HCT116 (cell line): ENCODE measurements around the gene MUC20. TPM values are rescaled to one million over a fixed set of nuclear protein-coding genes. Genes with fewer than 3 reads are reported as not detected.

Source experiments
- ATAC-seq: fragments of 200-7000 bp; cut with Tn5 transposase; 2 replicates; pipeline ENCODE4 v1.9.1; 2020; ENCODE audit warnings: mild to moderate bottlenecking, moderate library complexity
- BruUV-seq: library from RNA; stranded (reverse); fragments of 400-500 nt; replicated peaks from 2 replicates; lab custom pipeline; 2021; lab: Mats Ljungman, UMichigan
- CTCF ChIA-PET: fragments of 300-600 bp; sonication (Branson Sonifier 250); formaldehyde crosslinking; loops from one replicate; lab custom pipeline; 2021; ENCODE audit warnings: antibody characterized with exemption; lab: Charles Lee
- POLR2A ChIA-PET: fragments of 300-600, 350-600 bp; sonication (Branson Sonifier 250); formaldehyde crosslinking; loops from one replicate; lab custom pipeline; 2021; ENCODE audit warnings: antibody characterized with exemption; lab: Charles Lee
- RAD21 ChIA-PET, 2 experiments: fragments of 300-600 bp; sonication (Branson Sonifier 250); formaldehyde crosslinking; loops; one replicate each; lab custom pipeline; 2023; ENCODE audit warnings: low total read pairs in 2 of 2; ENCODE audit not compliant: uncharacterized antibody in 2 of 2, unreplicated experiment in 2 of 2, low non-redundant PET in 1 of 2; lab: Charles Lee
- DNase-seq: peaks from one replicate; pipeline ENCODE4 v3.0.0-alpha.2; 2010; ENCODE audit warnings: low read depth, low spot score
- H2AFZ ChIP-seq: fragments of 200-600 bp; shearing (Covaris generic), sonication (generic); 2 replicates; pipeline ENCODE4 v1.6.1; 2017; ENCODE audit warnings: low read depth, mixed run types, mixed read lengths, antibody characterized with exemption, low read length; ENCODE audit not compliant: poor library complexity, severe bottlenecking
- H3K27ac ChIP-seq: 2 replicates; pipeline ENCODE4 v1.5.1; 2012; ENCODE audit warnings: low read depth, low read length
- H3K27me3 ChIP-seq: fragments of 200-600 bp; sonication (generic); 2 replicates; pipeline ENCODE4 v1.6.1; 2016; ENCODE audit warnings: mixed run types, low read length, mixed read lengths; ENCODE audit not compliant: insufficient read depth
- H3K36me3 ChIP-seq, 2 experiments: fragments of 200-500 bp in 1 of 2; fragments of 200-600 bp in 1 of 2; sonication (Bioruptor generic) in 1 of 2; sonication (generic) in 1 of 2; 2 replicates each; pipeline versions ENCODE4 v1.5.1 to v1.6.1; 2014 to 2016; ENCODE audit warnings: low read length in 2 of 2, inconsistent platforms in 1 of 2, mixed read lengths in 1 of 2, mixed run types in 1 of 2; ENCODE audit not compliant: insufficient read depth in 2 of 2, control insufficient read depth in 1 of 2
- H3K4me1 ChIP-seq, 2 experiments: fragments of 200-600 bp in 1 of 2; sonication (generic) in 1 of 2; 2 replicates each; pipeline versions ENCODE4 v1.5.1 to v1.6.1; 2012 to 2017; ENCODE audit warnings: low read length in 2 of 2, inconsistent platforms in 1 of 2, mild to moderate bottlenecking in 1 of 2, mixed read lengths in 1 of 2, mixed run types in 1 of 2, moderate library complexity in 1 of 2; ENCODE audit not compliant: insufficient read depth in 2 of 2, control insufficient read depth in 1 of 2
- H3K4me2 ChIP-seq: fragments of 200-600 bp; sonication (generic); 2 replicates; pipeline ENCODE4 v1.6.1; 2017; ENCODE audit warnings: mixed run types, low read length, mixed read lengths
- H3K4me3 ChIP-seq, 2 experiments: fragments of 200-600 bp in 1 of 2; sonication (generic) in 1 of 2; replicated peaks in 1 of 2; 2 replicates each; pipeline ENCODE4 v1.5.1; 2011 to 2016; ENCODE audit warnings: low read length in 2 of 2, control low read depth in 1 of 2, low read depth in 1 of 2, mild to moderate bottlenecking in 1 of 2, mixed read lengths in 1 of 2, mixed run types in 1 of 2
- H3K79me2 ChIP-seq: fragments of 200-600 bp; sonication (generic); 2 replicates; pipeline ENCODE4 v1.6.1; 2017; ENCODE audit warnings: mild to moderate bottlenecking, mixed run types, low read length, moderate library complexity, mixed read lengths; ENCODE audit not compliant: insufficient read depth
- H3K9ac ChIP-seq: fragments of 200-600 bp; sonication (generic); 2 replicates; pipeline ENCODE4 v1.6.1; 2016; ENCODE audit warnings: low read length, mixed read lengths
- H3K9me2 ChIP-seq: fragments of 200-600 bp; sonication (generic), shearing (Covaris generic); 2 replicates; pipeline ENCODE4 v1.6.1; 2017; ENCODE audit warnings: mixed run types, mild to moderate bottlenecking, moderate library complexity; ENCODE audit not compliant: insufficient read depth
- H3K9me3 ChIP-seq, 2 experiments: fragments of 200-500 bp in 1 of 2; fragments of 200-600 bp in 1 of 2; sonication (Bioruptor generic) in 1 of 2; sonication (generic) in 1 of 2; 2 replicates each; pipeline ENCODE4 v1.6.1; 2014 to 2017; ENCODE audit warnings: low read length in 2 of 2, mixed read lengths in 2 of 2, inconsistent platforms in 1 of 2, low read depth in 1 of 2, mild to moderate bottlenecking in 1 of 2, mixed run types in 1 of 2, moderate library complexity in 1 of 2; ENCODE audit not compliant: control insufficient read depth in 1 of 2, insufficient read depth in 1 of 2
- H4K20me1 ChIP-seq: fragments of 200-600 bp; sonication (generic), shearing (Covaris generic); 2 replicates; pipeline ENCODE4 v1.6.1; 2017; ENCODE audit warnings: mixed run types, mild to moderate bottlenecking, moderate library complexity; ENCODE audit not compliant: insufficient read depth
- ATF3 ChIP-seq: IDR thresholded peaks from 2 replicates; pipeline ENCODE4 v1.6.1; 2012
- CBX3 ChIP-seq: IDR thresholded peaks from 2 replicates; pipeline ENCODE4 v1.6.1; 2012; ENCODE audit warnings: low read depth
- CTCF ChIP-seq, 3 experiments: fragments of 200-600 bp in 1 of 3; sonication (generic) in 1 of 3; IDR thresholded peaks in 2 of 3; conservative IDR thresholded peaks in 1 of 3; 2 replicates each; pipeline ENCODE4 v1.5.1; 2012 to 2017; ENCODE audit warnings: low read depth in 2 of 3, low read length in 2 of 3, antibody characterized with exemption in 1 of 3, borderline replicate concordance in 1 of 3, control low read depth in 1 of 3, mild to moderate bottlenecking in 1 of 3, mixed read lengths in 1 of 3, mixed run types in 1 of 3, moderate library complexity in 1 of 3; ENCODE audit not compliant: insufficient read depth in 1 of 3
- EGR1 ChIP-seq: IDR thresholded peaks from 2 replicates; pipeline ENCODE4 v1.6.1; 2012; ENCODE audit warnings: low read depth
- ELF1 ChIP-seq: IDR thresholded peaks from 2 replicates; pipeline ENCODE4 v1.6.1; 2012; ENCODE audit warnings: low read depth, borderline replicate concordance
- EZH2 ChIP-seq: fragments of 200-600 bp; sonication (generic); IDR thresholded peaks from 2 replicates; pipeline ENCODE4 v1.6.1; 2017; ENCODE audit warnings: antibody characterized with exemption, mixed run types
- EZH2phosphoT487 ChIP-seq: fragments of 200-600 bp; IDR thresholded peaks from 2 replicates; pipeline ENCODE4 v1.6.1; 2018; ENCODE audit warnings: antibody characterized with exemption, borderline replicate concordance
- JUND ChIP-seq: IDR thresholded peaks from 2 replicates; pipeline ENCODE4 v1.6.1; 2012
- POLR2A ChIP-seq: IDR thresholded peaks from 2 replicates; pipeline ENCODE4 v1.7.0; 2011; ENCODE audit warnings: borderline replicate concordance; ENCODE audit not compliant: insufficient read depth, insufficient read length; ENCODE audit errors: extremely low read depth
- SIN3A ChIP-seq: IDR thresholded peaks from 2 replicates; pipeline ENCODE4 v1.6.1; 2012; ENCODE audit warnings: low read depth
- SP1 ChIP-seq: IDR thresholded peaks from 2 replicates; pipeline ENCODE4 v1.6.1; 2012; ENCODE audit warnings: low read depth
- SRF ChIP-seq: IDR thresholded peaks from 2 replicates; pipeline ENCODE4 v1.6.1; 2012; ENCODE audit warnings: low read depth
- ZBTB33 ChIP-seq: IDR thresholded peaks from 2 replicates; pipeline ENCODE4 v1.6.1; 2011; ENCODE audit warnings: mild to moderate bottlenecking, low read length, moderate library complexity; ENCODE audit not compliant: insufficient replicate concordance; ENCODE audit errors: extremely low read depth
- ZNF274 ChIP-seq: fragments of 200-500 bp; sonication (Bioruptor generic); IDR thresholded peaks from 2 replicates; pipeline ENCODE4 v1.6.1; 2014; ENCODE audit warnings: mild to moderate bottlenecking, low read depth, low read length, inconsistent platforms
- intact Hi-C: fragments of 100-400 bp; cut with micrococcal nuclease; formaldehyde crosslinking; loops from 2 replicates; pipeline ENCODE4 v1.10.0; 2022
- total RNA-seq: library from RNA; stranded (reverse); gene quantifications from one replicate; pipeline ENCODE4 v1.2.1, GENCODE V29; 2021; ENCODE audit not compliant: unreplicated experiment

Gene MUC20
- total RNA-seq, 1 experiment from 2014 or later = 2.4 TPM

GRCh38 chr3:195758721-195759353, 38.1 kb downstream of the MUC20 start:
- Histone ChIP-seq H3K79me2 (no peaks in the 10 kb centered on the region), H3K9me3 (no peaks in the 10 kb centered on the region), H3K27ac (no peak overlapping the region), H4K20me1 (no peaks in the 10 kb centered on the region), H3K27me3 (no peaks in the 10 kb centered on the region), H3K4me3 (no peak overlapping the region)
- POLR2A ChIA-PET = no interaction called here
- RAD21 ChIA-PET = no interaction called here
- TF ChIP-seq EZH2phosphoT487 (no peak), CBX3 (no peak), POLR2A (no peak), SIN3A (no peak), ELF1 (no peak)
- TF ChIP-seq, all 23 proteins: peak for 0
- DNase-seq = no peak
- no peak overlapping the region for H3K4me2 ChIP-seq
- BruUV-seq = no TSS peak
- CTCF ChIA-PET = no interaction called here
- no peak overlapping the region for H2AFZ ChIP-seq
- no peak overlapping the region for H3K9ac ChIP-seq
- intact Hi-C loops = no loop called here
- H3K4me1 ChIP-seq = peaks cover 2 to 8% of the 10 kb centered on the region in 2 experiments; a peak in 2 of 4 replicates
- H3K9me2 ChIP-seq = no peaks in the 10 kb centered on the region
- ATAC-seq = no peak
- H3K36me3 ChIP-seq = no peaks in the 10 kb centered on the region

- Histone ChIP-seq H3K27me3 (no peaks in the 10 kb centered on the region), H3K9me3 (no peaks in the 10 kb centered on the region), H3K4me3 (no peak overlapping the region), H4K20me1 (no peaks in the 10 kb centered on the region), H3K27ac (no peak overlapping the region), H3K9ac (no peak overlapping the region), H3K79me2 (no peaks in the 10 kb centered on the region), H2AFZ (no peak overlapping the region), H3K36me3 (no peaks in the 10 kb centered on the region), H3K4me1 (peaks cover 2 to 8% of the 10 kb centered on the region in 2 experiments; a peak in 2 of 4 replicates), H3K9me2 (no peaks in the 10 kb centered on the region), H3K4me2 (no peak overlapping the region)
- intact Hi-C loops = no loop called here
- ChIA-PET POLR2A (no interaction called here), CTCF (no interaction called here), RAD21 (no interaction called here)
- ATAC-seq (no peak), DNase-seq (no peak)
- no TSS peak for BruUV-seq
- TF ChIP-seq JUND (no peak), SRF (no peak), ZBTB33 (no peak), CTCF (IDR thresholded peaks at IDR 0.05 in 2 of 3, conservative IDR thresholded peaks at IDR 0.05 in 1 of 3; ENCODE audit: borderline replicate concordance in 1 of 3, insufficient read depth in 1 of 3, low read depth in 2 of 3, low read length in 2 of 3) (no peak), SP1 (no peak), EZH2phosphoT487 (no peak), EZH2 (no peak), CBX3 (no peak), ATF3 (no peak), EGR1 (no peak), ZNF274 (no peak), ELF1 (no peak)
These were observed 39.8 kb downstream of the MUC20 start for GRCh38 chr3:195760345-195761122.
